K562 (cell line): Measurements from ENCODE around the gene CREM. TPM values are rescaled to one million over a fixed set of nuclear protein-coding genes. Genes with fewer than 3 reads are reported as not detected.

ENCODE experiments used
- ATAC-seq: fragments of 200-7000 bp; cut with Tn5 transposase; 3 replicates; pipeline ENCODE4 v1.9.1; 2020; ENCODE audit warnings: moderate library complexity
- BruUV-seq: library from RNA; stranded (reverse); fragments of 400-500 nt; replicated peaks from 2 replicates; lab custom pipeline; 2021; lab: Mats Ljungman, UMichigan
- CTCF ChIA-PET: fragments of 300-600 bp; formaldehyde crosslinking; extraction: SDS; loops from one replicate; lab custom pipeline; 2021; ENCODE audit warnings: low intra/inter-chr PET ratio; lab: Yijun Ruan, JAX
- POLR2A ChIA-PET: fragments of 300-600, 350-650 bp; sonication (Branson Sonifier 250); formaldehyde crosslinking; extraction: SDS; loops from one replicate; lab custom pipeline; 2021; ENCODE audit warnings: antibody characterized with exemption, inconsistent platforms; lab: Yijun Ruan, JAX
- DNase-seq, 4 experiments: peaks; one replicate each; pipeline versions ENCODE4 v3.0.0 to v3.0.0-alpha.2; 2011 to 2018; ENCODE audit warnings: low spot score in 3 of 4, mixed read lengths in 3 of 4; ENCODE audit errors: extremely low read depth in 1 of 4
- FAIRE-seq: peaks from 2 replicates; lab custom pipeline; 2011; peaks lifted over from hg19 to GRCh38; lab: Jason Lieb, UNC
- H2AFZ ChIP-seq: 2 replicates; pipeline ENCODE4 v1.6.0; 2011; ENCODE audit warnings: low read depth, low read length, control low read depth, inconsistent platforms
- H3K27ac ChIP-seq: fragments of 200-600 bp; 3 replicates; pipeline ENCODE4 v1.8.0; 2011; ENCODE audit warnings: low read depth, mild to moderate bottlenecking, control low read depth, inconsistent platforms, low read length, moderate library complexity, mixed read lengths; ENCODE audit errors: extremely low read depth
- H3K27me3 ChIP-seq, 2 experiments: fragments of 300-600 bp in 1 of 2; 2 replicates in 1 of 2; 3 replicates in 1 of 2; pipeline versions ENCODE4 v1.6.0 to v1.8.0; 2011; ENCODE audit warnings: inconsistent platforms in 2 of 2, low read length in 2 of 2, mild to moderate bottlenecking in 1 of 2, mixed read lengths in 1 of 2, moderate library complexity in 1 of 2; ENCODE audit not compliant: control insufficient read depth in 2 of 2, insufficient read depth in 2 of 2
- H3K36me3 ChIP-seq: fragments of 300-600 bp; 3 replicates; pipeline ENCODE4 v1.8.0; 2011; ENCODE audit warnings: mild to moderate bottlenecking, low read length, inconsistent platforms; ENCODE audit not compliant: control insufficient read depth, insufficient read depth
- H3K4me1 ChIP-seq, 2 experiments: fragments of 200-600 bp in 1 of 2; replicated peaks in 1 of 2; 2 replicates in 1 of 2; 3 replicates in 1 of 2; pipeline versions ENCODE4 v1.5.1 to v1.8.0; 2011; ENCODE audit warnings: inconsistent platforms in 2 of 2, low read length in 2 of 2, mild to moderate bottlenecking in 1 of 2, mixed read lengths in 1 of 2, moderate library complexity in 1 of 2; ENCODE audit not compliant: control insufficient read depth in 2 of 2, insufficient read depth in 2 of 2
- H3K4me2 ChIP-seq: 2 replicates; pipeline ENCODE4 v1.6.1; 2011; ENCODE audit warnings: low read length, control low read depth, inconsistent platforms, mixed read lengths; ENCODE audit not compliant: insufficient read depth
- H3K4me3 ChIP-seq: fragments of 200-600 bp; sonication (generic), shearing (Covaris generic); 2 replicates; pipeline ENCODE4 v1.5.1; 2016; ENCODE audit warnings: control low read depth, inconsistent platforms
- H3K79me2 ChIP-seq: fragments of 200-600 bp; 3 replicates; pipeline ENCODE4 v1.8.0; 2011; ENCODE audit warnings: low read length, inconsistent platforms; ENCODE audit not compliant: control insufficient read depth, insufficient read depth
- H3K9ac ChIP-seq, 2 experiments: 2 replicates each; pipeline versions ENCODE4 v1.6.0 to v1.6.1; 2011; ENCODE audit warnings: low read depth in 2 of 2, low read length in 2 of 2, control low read depth in 1 of 2, inconsistent platforms in 1 of 2, mild to moderate bottlenecking in 1 of 2, mixed read lengths in 1 of 2; ENCODE audit not compliant: insufficient read depth in 1 of 2
- H3K9me1 ChIP-seq: one replicate; pipeline ENCODE4 v1.6.0; 2011; ENCODE audit warnings: inconsistent platforms, mild to moderate bottlenecking, low read length, moderate library complexity; ENCODE audit not compliant: control insufficient read depth, insufficient read depth
- H3K9me3 ChIP-seq: replicated peaks from 2 replicates; pipeline ENCODE4 v1.5.1; 2011; ENCODE audit warnings: low read depth, low read length, inconsistent platforms; ENCODE audit not compliant: control insufficient read depth, insufficient read depth
- H4K20me1 ChIP-seq: replicated peaks from 2 replicates; pipeline ENCODE4 v1.6.1; 2011; ENCODE audit warnings: low read length, inconsistent platforms, mixed read lengths; ENCODE audit not compliant: control insufficient read depth, insufficient read depth
- ATF3 ChIP-seq, 2 experiments: fragments of 450-650 bp in 1 of 2; sonication (generic) in 1 of 2; formaldehyde crosslinking in 1 of 2; IDR thresholded peaks in 1 of 2; conservative IDR thresholded peaks in 1 of 2; 2 replicates each; pipeline versions ENCODE4 v1.6.1 to v1.8.1; 2016 to 2023; ENCODE audit warnings: mild to moderate bottlenecking in 2 of 2, moderate library complexity in 2 of 2, inconsistent platforms in 1 of 2, missing genetic modification reagents in 1 of 2
- CBX2 ChIP-seq: fragments of 200-600 bp; sonication (generic); IDR thresholded peaks from one replicate; pipeline ENCODE4 v1.6.1; 2012; ENCODE audit warnings: mild to moderate bottlenecking, low read length, inconsistent platforms; ENCODE audit not compliant: insufficient read depth, poor library complexity, severe bottlenecking
- DEAF1 ChIP-seq: fragments of 450-650 bp; formaldehyde crosslinking; IDR thresholded peaks from 2 replicates; pipeline ENCODE4 v1.4.0; 2020; ENCODE audit warnings: mild to moderate bottlenecking, moderate library complexity
- EHMT2 ChIP-seq: fragments of 450-650 bp; IDR thresholded peaks from 2 replicates; pipeline ENCODE4 v1.6.1; 2018; ENCODE audit warnings: antibody characterized with exemption
- MTA1 ChIP-seq: fragments of 450-650 bp; IDR thresholded peaks from 2 replicates; pipeline ENCODE4 v1.6.1; 2017; ENCODE audit warnings: borderline replicate concordance
- SRSF7 ChIP-seq: fragments of 200-400 bp; formaldehyde crosslinking; optimal IDR thresholded peaks from 2 replicates; pipeline ENCODE3; 2017; ENCODE audit warnings: mild to moderate bottlenecking, low read depth, low read length
- THAP12 ChIP-seq: fragments of 250-450 bp; sonication (Bioruptor Pico); IDR thresholded peaks from 2 replicates; pipeline ENCODE4 v1.9.0; 2021; ENCODE audit warnings: mild to moderate bottlenecking, inconsistent platforms
- ZBTB11 ChIP-seq, 3 experiments: fragments of 200-800 bp in 1 of 3; fragments of 250-450 bp in 1 of 3; fragments of 450-650 bp in 1 of 3; sonication (Bioruptor Pico) in 1 of 3; sonication (Bioruptor generic) in 1 of 3; formaldehyde crosslinking in 1 of 3; IDR thresholded peaks; 2 replicates each; pipeline versions ENCODE4 v1.6.1 to v1.8.0; 2016 to 2022; ENCODE audit warnings: mild to moderate bottlenecking in 2 of 3, missing genetic modification characterization in 2 of 3, missing compliant biosample characterization in 1 of 3, moderate library complexity in 1 of 3
- ZKSCAN8 ChIP-seq: fragments of 200-800 bp; sonication (Bioruptor generic); IDR thresholded peaks from 2 replicates; pipeline ENCODE4 v1.6.1; 2016; ENCODE audit warnings: missing genetic modification characterization, missing compliant biosample characterization
- WGBS: fragments of 100-300 bp; shearing (Covaris generic); methylation state at CpG from one replicate; pipeline ENCODE4 v1.1.6; 2016; ENCODE audit warnings: low coverage, mixed read lengths; ENCODE audit not compliant: insufficient coverage; ENCODE audit errors: missing lambda C conversion rate; 5-methylcytosine and 5-hydroxymethylcytosine counted together
- in situ Hi-C: fragments of 300-500 bp; cut with MboI; formaldehyde crosslinking; loops from 4 replicates; pipeline ENCODE4 v1.15.0; 2018; ENCODE audit warnings: inconsistent platforms, mixed read lengths
- intact Hi-C: fragments of 100-400 bp; cut with micrococcal nuclease; formaldehyde crosslinking; loops from 2 replicates; pipeline ENCODE4 v1.14.2; 2022
- polyA plus RNA-seq, 8 experiments: library from polyadenylated mRNA; depleted of rRNA in 4 of 8; stranded (reverse) in 5 of 8; unstranded in 3 of 8; fragments of >200 nt; fragmentation: Nextera tagmentation in 2 of 8; fragmentation: Illumina TruSeq in 1 of 8; extraction: Ambion mirVana in 2 of 8; extraction: Trizol in 1 of 8; gene quantifications; 2 replicates each; pipeline versions ENCODE4 v1.2.1 to v1.2.3, GENCODE V29; 2011 to 2014; ENCODE audit warnings: inconsistent platforms in 1 of 8, missing spikeins in 1 of 8
- total RNA-seq, 7 experiments: library from RNA; depleted of rRNA in 6 of 7; stranded (reverse); fragments of >200 nt in 6 of 7; fragmentation: Illumina TruSeq in 2 of 7; extraction: Trizol in 2 of 7; gene quantifications; 2 replicates each; pipeline versions ENCODE4 v1.2.1 to v1.2.3, GENCODE V29; 2011 to 2021; ENCODE audit warnings: low replicate concordance in 1 of 7

Gene CREM
- total and polyA plus RNA-seq, 9 of the 15 experiments (the other 6 are each of a cell fraction or from before 2014, with no cell fraction given): 39.1 to 70.2 (median 48.3) TPM

- no peak for TF ChIP-seq ZBTB11 (CRISPR knock-in tag; IDR thresholded peaks at IDR 0.05)
Measured at GRCh38 chr10:35218339-35218955, 91.8 kb downstream of the CREM start (continued).

- H3K9ac ChIP-seq: no peak overlapping the region
- no peaks in the 10 kb centered on the region for H3K9me3 ChIP-seq
- H3K9me1 ChIP-seq: no peaks in the 10 kb centered on the region
- DNase-seq (no peak), FAIRE-seq (no peak), ATAC-seq (no peak)
- intact Hi-C loops (loop anchor here (2.0 kb wide), 2 partner anchors 224 to 552 kb away; no protein-coding TSS in a partner anchor), in situ Hi-C loops (loop anchor here (5.0 kb wide), 1 partner anchor 97 kb away; no protein-coding TSS in a partner anchor)
- H3K79me2 ChIP-seq: no peaks in the 10 kb centered on the region
- H2AFZ ChIP-seq: peak overlapping the region; percentile 88; the same call in 1 of the 2 replicates
- H4K20me1 ChIP-seq: no peaks in the 10 kb centered on the region
- no peak overlapping the region for H3K4me2 ChIP-seq
- no peaks in the 10 kb centered on the region for H3K27me3 ChIP-seq
- no peaks in the 10 kb centered on the region for H3K36me3 ChIP-seq
- H3K4me1 ChIP-seq: peaks cover 0 to 4% of the 10 kb centered on the region in 2 experiments; a peak in 1 of 5 replicates
- CTCF ChIA-PET: interaction anchor here (0.9 to 2.7 kb wide), 4 partner anchors 93 to 224 kb away, joined by 5 to 19 read pairs (median 6); partner anchors contain the start of gene CREM
- POLR2A ChIA-PET: interaction anchor here (1.7 to 3.8 kb wide), 2 partner anchors 24 to 100 kb away, joined by 4 to 12 read pairs; no protein-coding TSS in a partner anchor
- H3K4me3 ChIP-seq: no peak overlapping the region
- 50% methylated on average over 6 of the region's 6 CpGs for WGBS
- no peak overlapping the region for H3K27ac ChIP-seq
- BruUV-seq: no TSS peak
- TF ChIP-seq SRSF7 (no peak), THAP12 (CRISPR knock-in tag) (no peak), DEAF1 (CRISPR knock-in tag) (no peak), ATF3 (IDR thresholded peaks at IDR 0.05) (no peak), ATF3 (CRISPR knock-in tag; conservative IDR thresholded peaks at IDR 0.05) (no peak), EHMT2 (no peak), CBX2 (no peak), ZKSCAN8 (CRISPR knock-in tag) (no peak), MTA1 (no peak)
Measured at GRCh38 chr10:35219292-35219691, 92.6 kb downstream of the CREM start.
